Skeletal muscle cell (primary cell): Measurements from ENCODE around the gene LRRTM4.

Experiments used
- DNase-seq: peaks from one replicate; pipeline ENCODE4 v3.0.0-alpha.2; 2010; ENCODE audit warnings: low read depth
- H3K4me3 ChIP-seq: 2 replicates; pipeline ENCODE4 v1.5.1; 2011; ENCODE audit warnings: low read depth, mild to moderate bottlenecking, control low read depth, low read length, moderate library complexity

LRRTM4 gene

DNA sequence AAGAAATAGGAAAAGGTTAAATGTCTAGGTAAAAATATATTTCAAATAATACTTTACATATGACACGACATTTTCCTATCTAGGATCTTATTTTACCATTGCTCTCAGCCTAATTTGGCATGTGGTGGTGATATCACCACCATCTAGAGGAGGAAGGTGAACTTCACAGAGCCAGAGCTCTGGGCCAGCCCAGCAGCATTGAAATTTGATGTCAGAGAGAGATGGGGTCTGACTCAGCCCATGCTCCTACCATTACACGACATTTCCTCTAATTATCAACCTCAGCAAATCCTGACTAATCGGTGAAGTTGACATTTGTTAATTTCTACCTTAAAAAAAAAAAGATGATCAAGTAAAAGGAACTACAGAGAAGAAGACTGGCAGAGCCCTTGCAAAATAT, 42.3 kb downstream of the LRRTM4 start:
- DNase-seq: no peak
- no peak overlapping the region for H3K4me3 ChIP-seq

GRCh38 chr2:77479395-77479794, 42.8 kb downstream of the LRRTM4 start:
- H3K4me3 ChIP-seq: no peak overlapping the region
- DNase-seq: no peak

DNA sequence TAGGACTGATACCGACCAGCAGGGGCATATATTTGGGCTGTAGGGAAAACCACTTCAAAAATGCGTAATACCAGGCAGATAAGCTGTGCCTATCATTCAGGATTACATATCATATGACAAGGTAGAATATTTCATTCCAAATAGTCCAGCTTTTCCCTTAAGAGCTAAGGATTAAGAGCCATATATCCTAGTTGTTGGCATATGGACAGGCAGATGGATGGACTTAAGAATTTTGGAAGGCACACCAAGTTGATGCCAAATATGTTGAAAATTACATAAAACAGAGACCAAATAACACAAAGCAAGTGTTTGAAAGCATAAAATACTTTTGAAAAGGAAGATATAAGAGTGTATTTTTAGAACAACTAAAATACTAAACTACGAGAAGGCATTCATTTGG, 52.1 kb downstream of the LRRTM4 start:
- DNase-seq: no peak
- no peak overlapping the region for H3K4me3 ChIP-seq

DNA sequence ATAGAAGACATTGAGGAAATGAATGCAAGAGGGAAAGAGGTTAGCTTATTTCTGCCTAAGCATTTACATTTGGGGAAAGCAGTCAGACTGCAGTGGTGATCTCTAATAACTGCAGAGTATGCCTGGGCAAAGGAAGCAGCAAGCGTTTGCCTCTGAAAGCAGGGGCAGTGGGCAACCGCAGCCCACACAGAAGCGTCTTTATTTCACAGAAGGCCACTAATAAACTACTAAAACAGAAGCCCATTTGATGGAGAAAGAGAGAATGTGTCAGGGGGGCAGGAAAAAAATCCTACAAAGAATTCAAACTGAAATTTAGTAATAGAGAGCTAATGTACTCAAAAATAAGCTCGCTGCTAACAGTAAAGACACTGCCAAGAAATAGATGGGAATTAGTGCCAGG, 53.1 kb downstream of the LRRTM4 start:
- no peak for DNase-seq
- no peak overlapping the region for H3K4me3 ChIP-seq

- no peak for DNase-seq
- H3K4me3 ChIP-seq: no peak overlapping the region
Measured at GRCh38 chr2:77459840-77460239, 62.3 kb downstream of the LRRTM4 start.

- H3K4me3 ChIP-seq: no peak overlapping the region
- DNase-seq: no peak
Measured at GRCh38 chr2:77458216-77458615, 64.0 kb downstream of the LRRTM4 start.

DNA sequence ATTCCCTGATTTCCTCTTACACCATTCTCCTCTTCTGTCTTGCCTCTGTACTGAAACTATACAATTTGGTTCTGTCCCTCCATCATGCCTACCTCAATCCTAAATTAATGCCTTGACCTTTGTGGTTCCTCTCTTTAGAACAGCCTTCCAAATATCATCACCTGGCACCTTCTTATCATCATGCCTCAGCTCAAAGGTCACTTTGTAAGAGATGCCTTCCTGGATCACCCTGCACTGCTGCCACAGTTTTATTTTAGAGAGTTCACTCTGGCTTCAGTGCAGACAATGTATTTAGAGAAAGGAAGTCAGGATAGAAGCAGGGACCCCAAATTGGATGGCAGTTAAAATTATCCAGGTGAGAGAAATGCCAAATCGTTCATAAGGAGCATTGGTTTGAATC, 64.5 kb downstream of the LRRTM4 start:
- H3K4me3 ChIP-seq: no peak overlapping the region
- DNase-seq: no peak

DNA sequence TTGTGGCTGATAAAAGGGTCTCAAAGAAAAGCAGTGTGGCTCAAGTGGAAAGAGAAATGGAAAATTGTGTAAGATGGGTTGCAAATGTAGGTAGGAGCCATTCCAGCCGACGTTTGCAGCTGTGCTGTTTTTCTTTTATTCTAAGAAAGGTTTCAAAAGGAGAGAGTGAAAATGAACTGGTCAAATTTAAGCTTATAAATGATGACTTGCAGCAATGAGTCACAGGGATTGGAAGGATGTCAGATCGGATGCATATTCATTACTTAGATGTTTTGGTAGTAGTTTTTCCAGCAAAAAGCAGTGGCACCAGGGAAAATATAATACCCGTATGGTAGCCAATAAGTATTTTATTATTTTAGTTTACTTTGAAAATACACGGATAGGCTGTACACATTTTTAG, 79.1 kb downstream of the LRRTM4 start:
- no peak overlapping the region for H3K4me3 ChIP-seq
- DNase-seq: no peak

GRCh38 chr2:77434880-77435279, 87.3 kb downstream of the LRRTM4 start:
- no peak for DNase-seq
- no peak overlapping the region for H3K4me3 ChIP-seq

DNA sequence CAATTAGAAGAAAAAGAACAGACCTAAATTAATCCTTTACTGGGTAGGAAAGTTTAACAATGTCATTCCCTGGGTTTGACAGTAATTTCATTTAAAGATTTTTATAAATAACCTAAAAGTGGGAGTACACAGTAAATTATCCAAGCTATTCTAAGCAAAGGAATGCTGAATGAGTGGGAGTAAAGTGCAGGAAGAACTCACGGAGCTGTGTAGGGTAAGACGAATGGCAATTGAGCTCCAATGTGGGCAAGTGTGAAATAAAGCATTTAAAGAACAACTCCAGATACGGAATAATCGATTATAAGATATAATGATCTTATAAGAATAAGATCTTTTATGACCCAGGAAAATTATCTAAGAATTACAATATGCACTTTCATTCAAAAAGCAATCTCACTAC, 93.2 kb downstream of the LRRTM4 start:
- DNase-seq: no peak

DNA sequence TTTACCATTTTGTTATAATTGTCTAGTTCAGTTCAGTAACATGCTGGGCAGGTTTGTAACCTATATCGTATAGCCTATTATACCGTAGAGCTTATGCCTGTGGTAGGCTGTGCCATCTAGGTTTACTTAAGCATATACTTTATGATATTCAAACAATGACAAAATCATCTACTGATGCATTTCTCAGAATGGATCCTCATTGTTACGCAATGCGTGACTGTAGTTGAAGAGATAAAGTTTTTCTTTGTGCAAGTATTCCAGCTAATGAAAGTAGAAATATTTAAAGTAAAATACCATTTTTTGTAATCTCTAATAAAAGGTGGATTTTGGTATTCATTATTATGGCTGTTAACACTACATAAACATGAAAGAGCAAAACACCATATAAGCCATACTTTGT, 100.2 kb downstream of the LRRTM4 start:
- no peak overlapping the region for H3K4me3 ChIP-seq
- no peak for DNase-seq

More for the DNA sequence above, 93.2 kb downstream of the LRRTM4 start:
- H3K4me3 ChIP-seq: no peak overlapping the region

DNA sequence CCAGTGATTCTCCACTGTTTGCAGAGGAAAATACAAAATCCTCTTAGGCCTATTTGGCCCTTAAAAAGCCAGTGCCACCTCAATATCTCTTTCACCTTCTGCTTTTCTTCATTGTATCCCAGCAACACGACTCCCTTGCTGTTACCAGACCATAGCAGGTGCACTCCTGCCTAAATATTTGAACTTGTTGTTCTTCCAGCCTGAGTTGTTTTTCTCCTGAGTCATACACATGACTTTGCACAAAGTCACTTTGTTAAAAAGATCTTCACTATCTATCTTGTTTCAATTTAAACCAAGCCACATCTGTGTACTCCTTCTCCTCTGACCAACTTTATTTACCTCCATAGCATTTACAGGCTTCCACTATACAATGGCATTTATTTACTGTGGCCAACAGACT, 103.6 kb downstream of the LRRTM4 start:
- no peak for DNase-seq
- H3K4me3 ChIP-seq: no peak overlapping the region

DNA sequence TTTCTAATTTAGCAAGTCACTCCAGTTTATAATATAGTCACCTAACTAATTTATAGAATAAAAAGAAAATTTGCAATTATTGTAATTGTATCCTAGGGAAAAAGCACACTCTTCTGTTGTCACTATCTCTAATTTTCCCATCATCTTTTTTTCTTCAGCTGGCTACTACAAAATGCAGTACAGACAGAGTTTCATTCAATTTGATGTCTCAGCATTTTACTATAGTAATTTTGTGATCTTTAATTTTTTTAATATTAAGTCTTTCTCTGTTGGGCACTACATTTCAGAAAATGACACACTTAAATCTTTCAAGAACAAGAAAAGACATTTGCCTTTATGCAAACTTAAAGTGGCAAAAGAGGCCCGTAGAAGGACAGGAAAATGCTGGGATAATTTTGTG, 118.0 kb downstream of the LRRTM4 start:
- no peak for DNase-seq
- H3K4me3 ChIP-seq: no peak overlapping the region

DNA sequence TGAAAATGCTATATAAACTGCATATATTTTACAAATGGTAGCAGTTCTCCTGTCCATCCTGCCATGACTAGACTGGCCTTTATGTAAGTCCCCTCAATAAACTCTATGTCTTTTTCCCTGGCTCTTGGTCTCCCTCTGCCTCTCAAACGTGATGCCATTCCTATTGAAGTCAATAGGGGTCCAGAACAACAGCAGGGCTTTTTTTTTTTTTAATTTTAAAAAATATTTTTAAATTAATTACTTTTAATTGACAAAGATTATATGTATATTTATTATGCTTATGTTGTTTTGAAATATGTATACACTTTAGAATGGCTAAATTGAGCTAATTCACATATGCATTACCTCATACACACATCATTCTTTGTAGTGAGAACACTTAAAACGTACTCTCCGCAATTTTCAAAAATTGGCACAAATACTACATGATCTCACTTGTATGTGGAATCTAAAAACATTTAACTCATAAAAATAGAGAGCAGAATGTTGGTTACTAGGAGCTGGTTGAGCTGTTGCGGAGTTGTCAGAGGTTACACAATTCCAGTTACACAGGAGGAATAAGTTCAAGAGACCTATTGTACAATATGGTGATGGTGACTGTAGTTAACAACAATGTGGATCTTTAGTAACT, 123.1 kb downstream of the LRRTM4 start:
- DNase-seq: no peak
- H3K4me3 ChIP-seq: no peak overlapping the region

DNA sequence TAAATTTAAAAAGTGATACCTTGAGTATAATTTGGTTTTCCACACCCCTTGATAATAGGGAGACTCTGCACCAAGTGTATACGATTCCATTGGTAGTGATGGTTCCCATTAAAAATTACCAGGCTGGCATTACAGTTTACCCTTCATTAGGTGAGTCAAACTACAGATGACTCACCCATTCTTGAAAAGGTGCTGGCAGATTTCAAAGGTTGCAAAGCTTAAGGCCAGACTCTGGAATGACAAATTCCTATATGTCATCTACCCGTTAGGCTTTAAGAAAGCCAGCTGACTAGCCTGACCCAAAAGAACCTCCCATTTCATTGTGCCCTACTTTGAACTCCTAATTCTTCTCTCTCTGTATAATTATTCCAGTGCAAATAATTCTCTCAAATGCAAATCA, 124.4 kb downstream of the LRRTM4 start:
- no peak for DNase-seq
- no peak overlapping the region for H3K4me3 ChIP-seq

- H3K4me3 ChIP-seq: no peak overlapping the region
- DNase-seq: no peak
Measured at GRCh38 chr2:77395011-77395410, 127.2 kb downstream of the LRRTM4 start.

DNA sequence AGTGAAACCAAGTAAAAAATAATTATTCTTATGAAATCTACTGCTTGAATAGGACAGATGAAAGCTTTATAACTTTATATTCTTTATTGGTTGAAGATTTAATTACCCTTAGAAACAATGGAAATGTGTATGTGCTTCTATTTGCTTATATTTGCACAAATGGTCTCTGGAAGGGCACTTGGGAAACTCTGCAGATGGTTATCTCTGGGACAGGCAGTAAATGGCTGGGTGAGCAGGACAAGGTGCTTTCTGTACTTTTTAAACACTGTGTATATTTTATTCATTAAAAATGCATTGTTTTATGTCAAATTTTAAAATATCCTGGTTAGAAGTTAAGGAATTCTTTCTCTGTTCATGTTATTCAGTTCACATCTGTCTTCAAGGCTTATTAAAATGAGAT, 131.1 kb downstream of the LRRTM4 start:
- H3K4me3 ChIP-seq: no peak overlapping the region
- no peak for DNase-seq

- no peak for DNase-seq
Measured at GRCh38 chr2:77387324-77387723, 134.9 kb downstream of the LRRTM4 start.

DNA sequence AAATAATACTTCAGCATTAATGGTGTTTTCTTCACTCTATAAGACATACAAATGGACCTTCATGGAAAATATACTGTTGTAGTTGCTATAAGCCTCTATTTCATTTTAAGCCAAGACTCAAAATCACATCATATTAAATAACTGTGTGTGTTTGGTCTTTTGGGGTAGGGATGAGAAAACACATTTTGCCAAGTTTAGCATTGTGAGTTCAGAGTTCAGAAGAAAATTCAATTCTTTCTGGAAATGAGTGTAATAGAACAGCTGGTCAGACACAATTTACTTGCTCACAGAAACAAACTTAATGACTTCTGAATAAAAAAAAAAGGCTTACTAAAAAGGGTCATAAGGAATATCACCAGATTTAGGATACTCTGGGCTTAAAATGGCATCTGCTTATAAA, 149.5 kb downstream of the LRRTM4 start:
- DNase-seq: no peak
- no peak overlapping the region for H3K4me3 ChIP-seq

More at GRCh38 chr2:77387324-77387723, 134.9 kb downstream of the LRRTM4 start:
- no peak overlapping the region for H3K4me3 ChIP-seq

DNA sequence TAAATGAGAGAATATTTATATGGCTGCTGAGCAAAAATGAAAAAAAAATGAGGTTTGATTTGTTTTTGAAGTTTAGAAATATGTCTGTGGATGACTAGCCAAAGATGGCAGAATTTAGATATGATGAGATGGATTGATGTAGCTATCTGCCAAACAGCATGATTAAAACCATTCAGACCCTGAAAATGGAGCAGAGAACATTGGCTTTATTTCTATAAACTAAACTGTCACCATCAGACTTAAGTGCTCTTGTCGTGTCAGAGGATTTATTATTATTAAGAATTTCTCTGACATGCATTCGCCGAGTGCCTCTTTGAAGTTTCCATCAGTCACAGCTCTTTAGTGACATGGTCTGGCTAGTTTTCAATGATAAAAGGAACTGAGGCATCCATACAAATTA, 151.7 kb downstream of the LRRTM4 start:
- H3K4me3 ChIP-seq: no peak overlapping the region
- DNase-seq: no peak

GRCh38 chr2:77363277-77363676, 158.9 kb downstream of the LRRTM4 start:
- no peak for DNase-seq
- H3K4me3 ChIP-seq: no peak overlapping the region

DNA sequence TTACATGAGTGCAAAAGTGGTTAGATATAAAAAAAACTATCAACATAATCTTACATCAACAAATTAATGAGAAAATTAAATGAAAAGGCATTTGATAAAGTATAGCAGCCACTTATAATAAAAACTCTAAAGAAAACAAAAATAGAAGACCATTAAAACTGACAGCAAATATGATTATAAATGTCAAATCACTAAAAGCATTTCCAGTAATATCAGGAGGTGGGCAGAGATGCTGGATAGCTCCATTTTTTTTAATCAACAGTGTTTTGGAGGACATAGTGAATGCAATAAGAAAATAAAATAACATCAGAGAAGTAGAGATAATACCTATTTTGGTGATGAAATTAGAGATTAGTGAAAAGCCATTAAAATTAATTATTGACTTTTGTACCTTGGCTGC, 173.4 kb downstream of the LRRTM4 start:
- DNase-seq: no peak
- H3K4me3 ChIP-seq: no peak overlapping the region
